ENCODE results near the gene PLEKHA1. TPM values are rescaled to one million over a fixed set of nuclear protein-coding genes. Genes with fewer than 3 reads are reported as not detected.

PLEKHA1 gene
- total and polyA plus RNA-seq, 2 of the 13 experiments (the other 11 are each of a cell fraction or from before 2014, with no cell fraction given) = 32.2 to 53.3 TPM

- no peaks in the 10 kb centered on the region for H3K9me3 ChIP-seq (ENCODE audit: low read length)
- H3K27me3 ChIP-seq (ENCODE audit: control insufficient read depth in 1 of 2, insufficient read depth in 2 of 2, low read length in 2 of 2) = no peaks in the 10 kb centered on the region
- POLR2A ChIA-PET = interaction anchor here (1.3 to 7.6 kb wide), 3 partner anchors 15 to 45 kb away, joined by 4 to 141 read pairs (median 4); partner anchors contain the start of gene PLEKHA1
- H3K79me2 ChIP-seq (ENCODE audit: insufficient read depth, low read length) = peaks cover 8% of the 10 kb centered on the region
- H3K27ac ChIP-seq (ENCODE audit: extremely low read length, insufficient read depth, low read length) = no peak overlapping the region
- intact Hi-C loops (cut with micrococcal nuclease; ENCODE audit: unreplicated experiment) = no loop called here
- no peak overlapping the region for H2AFZ ChIP-seq (ENCODE audit: low read length)
- no peak overlapping the region for H3K9ac ChIP-seq (ENCODE audit: insufficient read depth, low read depth, low read length)
- DNase-seq (ENCODE audit: low spot score) (no peak), FAIRE-seq (no peak), ATAC-seq (no peak)
- H3K4me3 ChIP-seq (replicated peaks in 1 of 3; ENCODE audit: insufficient read depth in 1 of 3, low read depth in 2 of 3, low read length in 3 of 3) = no peak overlapping the region
- WGBS (ENCODE audit: low lambda C conversion rate) = 93% methylated on average over 12 of the region's 13 CpGs
- in situ Hi-C loops (cut with HindIII; ENCODE audit: extremely low pct_ligation_motif_present, low pct_unique_long_range_greater_than_20kb) = no loop called here
- H3K36me3 ChIP-seq (replicated peaks in 1 of 2; ENCODE audit: control insufficient read depth in 1 of 2, insufficient read depth in 2 of 2, low read length in 2 of 2) = no peaks in the 10 kb centered on the region
- no peaks in the 10 kb centered on the region for H4K20me1 ChIP-seq (ENCODE audit: insufficient read depth, low read length)
- TF ChIP-seq ZNF670 (CRISPR knock-in tag; IDR thresholded peaks at IDR 0.05; ENCODE audit: borderline replicate concordance) = no peak
- TF ChIP-seq, protein P1, sequence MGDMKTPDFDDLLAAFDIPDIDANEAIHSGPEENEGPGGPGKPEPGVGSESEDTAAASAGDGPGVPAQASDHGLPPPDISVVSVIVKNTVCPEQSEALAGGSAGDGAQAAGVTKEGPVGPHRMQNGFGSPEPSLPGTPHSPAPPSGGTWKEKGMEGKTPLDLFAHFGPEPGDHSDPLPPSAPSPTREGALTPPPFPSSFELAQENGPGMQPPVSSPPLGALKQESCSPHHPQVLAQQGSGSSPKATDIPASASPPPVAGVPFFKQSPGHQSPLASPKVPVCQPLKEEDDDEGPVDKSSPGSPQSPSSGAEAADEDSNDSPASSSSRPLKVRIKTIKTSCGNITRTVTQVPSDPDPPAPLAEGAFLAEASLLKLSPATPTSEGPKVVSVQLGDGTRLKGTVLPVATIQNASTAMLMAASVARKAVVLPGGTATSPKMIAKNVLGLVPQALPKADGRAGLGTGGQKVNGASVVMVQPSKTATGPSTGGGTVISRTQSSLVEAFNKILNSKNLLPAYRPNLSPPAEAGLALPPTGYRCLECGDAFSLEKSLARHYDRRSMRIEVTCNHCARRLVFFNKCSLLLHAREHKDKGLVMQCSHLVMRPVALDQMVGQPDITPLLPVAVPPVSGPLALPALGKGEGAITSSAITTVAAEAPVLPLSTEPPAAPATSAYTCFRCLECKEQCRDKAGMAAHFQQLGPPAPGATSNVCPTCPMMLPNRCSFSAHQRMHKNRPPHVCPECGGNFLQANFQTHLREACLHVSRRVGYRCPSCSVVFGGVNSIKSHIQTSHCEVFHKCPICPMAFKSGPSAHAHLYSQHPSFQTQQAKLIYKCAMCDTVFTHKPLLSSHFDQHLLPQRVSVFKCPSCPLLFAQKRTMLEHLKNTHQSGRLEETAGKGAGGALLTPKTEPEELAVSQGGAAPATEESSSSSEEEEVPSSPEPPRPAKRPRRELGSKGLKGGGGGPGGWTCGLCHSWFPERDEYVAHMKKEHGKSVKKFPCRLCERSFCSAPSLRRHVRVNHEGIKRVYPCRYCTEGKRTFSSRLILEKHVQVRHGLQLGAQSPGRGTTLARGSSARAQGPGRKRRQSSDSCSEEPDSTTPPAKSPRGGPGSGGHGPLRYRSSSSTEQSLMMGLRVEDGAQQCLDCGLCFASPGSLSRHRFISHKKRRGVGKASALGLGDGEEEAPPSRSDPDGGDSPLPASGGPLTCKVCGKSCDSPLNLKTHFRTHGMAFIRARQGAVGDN (CRISPR knock-in tag; IDR thresholded peaks at IDR 0.05) = peak; percentile 17; the same call in 1 of the 2 replicates
- TF ChIP-seq, protein P2, sequence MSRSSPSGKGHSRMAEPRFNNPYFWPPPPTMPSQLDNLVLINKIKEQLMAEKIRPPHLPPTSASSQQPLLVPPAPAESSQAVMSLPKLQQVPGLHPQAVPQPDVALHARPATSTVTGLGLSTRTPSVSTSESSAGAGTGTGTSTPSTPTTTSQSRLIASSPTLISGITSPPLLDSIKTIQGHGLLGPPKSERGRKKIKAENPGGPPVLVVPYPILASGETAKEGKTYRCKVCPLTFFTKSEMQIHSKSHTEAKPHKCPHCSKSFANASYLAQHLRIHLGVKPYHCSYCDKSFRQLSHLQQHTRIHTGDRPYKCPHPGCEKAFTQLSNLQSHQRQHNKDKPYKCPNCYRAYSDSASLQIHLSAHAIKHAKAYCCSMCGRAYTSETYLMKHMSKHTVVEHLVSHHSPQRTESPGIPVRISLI (CRISPR knock-in tag; IDR thresholded peaks at IDR 0.05; ENCODE audit: borderline replicate concordance) = no peak
- no peak for TF ChIP-seq GZF1 (CRISPR knock-in tag; IDR thresholded peaks at IDR 0.05)
- no peak for TF ChIP-seq RERE (CRISPR knock-in tag; IDR thresholded peaks at IDR 0.05; ENCODE audit: low read depth)
- no peak for TF ChIP-seq HMGA1 (CRISPR knock-in tag; conservative IDR thresholded peaks at IDR 0.05)
- no peak for TF ChIP-seq RBAK (CRISPR knock-in tag; IDR thresholded peaks at IDR 0.05)
- TF ChIP-seq KLF11 (CRISPR knock-in tag; IDR thresholded peaks at IDR 0.05) = no peak
- CTCF ChIA-PET (ENCODE audit: low intra/inter-chr PET ratio, low total read pairs) = no interaction called here
- BruUV-seq (replicated peaks) = no TSS peak
- no peak overlapping the region for H3K4me2 ChIP-seq (ENCODE audit: low read depth, low read length)
- H3K4me1 ChIP-seq (ENCODE audit: insufficient read depth, low read length) = peaks cover 56% of the 10 kb centered on the region
Measured at GRCh38 chr10:122329416-122329815, 45.1 kb upstream of the PLEKHA1 start.
